Subcutaneous adipose tissue (tissue), 4 donors: ENCODE results near the gene SMAGP. TPM values are rescaled to one million over a fixed set of nuclear protein-coding genes. Genes with fewer than 3 reads are reported as not detected.

Source experiments
- CTCF ChIP-seq: fragments of 450-650 bp; IDR thresholded peaks from one replicate; pipeline ENCODE4 v1.5.1; 2016; ENCODE audit warnings: low read depth, mild to moderate bottlenecking, control low read depth, antibody characterized with exemption, moderate library complexity
- total RNA-seq, 4 donors: library from RNA; depleted of rRNA; stranded (reverse); fragments of >200 nt; gene quantifications; one replicate each; pipeline ENCODE4 v1.1.0, GENCODE V29; 2016

Gene SMAGP
- total RNA-seq, 4 donors from 2014 or later: 2.9 to 11.9 (median 3.5) TPM

DNA sequence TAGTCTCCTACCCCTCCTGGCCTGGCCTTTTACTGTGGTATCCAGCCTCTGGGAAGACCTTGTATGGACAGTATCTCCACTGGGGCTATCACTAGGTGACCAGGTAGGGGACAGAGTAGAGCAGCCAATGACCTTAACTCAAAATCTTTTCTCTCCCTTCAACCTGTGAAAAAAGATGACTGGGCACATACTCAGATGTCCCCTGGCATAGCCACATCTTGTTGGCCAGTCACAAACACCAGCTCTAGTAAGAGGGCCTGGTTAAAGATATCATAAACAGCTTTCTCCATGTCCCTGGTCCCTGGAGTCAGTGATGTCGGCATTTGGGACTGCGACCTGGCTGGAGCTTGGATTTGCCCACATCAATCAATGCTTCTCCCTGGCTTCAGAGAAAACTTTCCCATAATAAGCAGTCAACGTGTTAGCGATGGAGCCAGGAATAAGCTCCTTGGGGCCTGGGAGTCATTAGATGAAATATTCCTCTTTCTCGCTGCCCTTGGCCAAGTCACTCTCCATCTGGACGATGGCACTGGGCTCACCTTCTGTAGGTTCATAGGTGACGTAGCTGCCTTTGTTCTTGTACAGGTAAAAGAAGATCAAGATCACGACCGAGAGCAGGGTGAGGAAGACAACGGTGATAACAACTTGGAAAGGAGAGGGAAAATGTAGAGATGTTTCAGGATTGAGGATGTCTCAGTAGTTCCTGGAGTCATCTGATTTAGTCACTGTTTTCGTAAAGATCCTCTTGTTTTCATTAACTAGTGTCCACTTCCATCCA is 24.6 kb downstream of the SMAGP start:
- no peak for TF ChIP-seq CTCF

GRCh38 chr12:51244269-51244668 is 25.9 kb downstream of the SMAGP start:
- TF ChIP-seq CTCF: no peak

DNA sequence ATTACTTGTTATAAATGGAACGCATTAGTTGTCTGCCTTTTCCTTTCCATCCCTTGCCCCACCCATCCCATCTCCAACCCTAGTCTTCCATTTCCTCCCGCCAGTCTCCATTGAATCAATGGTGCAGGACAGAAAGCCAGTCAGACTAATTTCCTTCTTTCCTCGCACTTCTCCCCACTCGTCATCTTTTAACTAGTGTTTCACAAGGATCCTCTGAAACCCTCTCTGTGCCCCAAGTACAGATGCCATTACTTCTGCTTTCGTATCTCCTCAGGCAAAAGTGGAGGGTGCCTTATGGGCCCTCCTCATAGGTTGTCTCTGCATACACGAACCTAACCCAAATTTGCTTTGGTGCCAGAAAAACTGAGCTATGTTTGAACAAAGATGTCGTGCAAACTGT is 27.3 kb downstream of the SMAGP start:
- no peak for TF ChIP-seq CTCF

DNA sequence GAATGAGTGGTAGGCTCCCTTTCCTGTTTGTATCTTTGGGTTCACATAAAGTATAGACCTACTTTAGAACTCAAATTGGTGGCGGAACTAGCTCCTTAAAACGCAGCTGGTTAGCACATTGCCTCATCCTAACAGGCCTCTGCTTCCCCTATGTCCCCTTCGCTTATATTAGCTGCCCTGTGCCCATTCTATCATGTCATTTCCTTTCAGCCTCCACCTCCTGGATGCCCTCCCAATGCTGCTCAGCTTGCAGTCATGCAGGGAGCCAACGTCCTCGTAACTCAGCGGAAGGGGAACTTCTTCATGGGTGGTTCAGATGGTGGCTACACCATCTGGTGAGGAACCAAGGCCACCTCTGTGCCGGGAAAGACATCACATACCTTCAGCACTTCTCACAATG is 28.1 kb downstream of the SMAGP start:
- no peak for TF ChIP-seq CTCF

GRCh38 chr12:51240971-51241370 is 29.2 kb downstream of the SMAGP start:
- TF ChIP-seq CTCF: no peak

- TF ChIP-seq CTCF: no peak
Measured at GRCh38 chr12:51238510-51239334, 31.5 kb downstream of the SMAGP start, which contains the start of gene DAZAP2. Gene DAZAP2, plus strand, starts transcription at chr12:51238826. Its CDS starts 82 bp downstream, at chr12:51238908.

DNA sequence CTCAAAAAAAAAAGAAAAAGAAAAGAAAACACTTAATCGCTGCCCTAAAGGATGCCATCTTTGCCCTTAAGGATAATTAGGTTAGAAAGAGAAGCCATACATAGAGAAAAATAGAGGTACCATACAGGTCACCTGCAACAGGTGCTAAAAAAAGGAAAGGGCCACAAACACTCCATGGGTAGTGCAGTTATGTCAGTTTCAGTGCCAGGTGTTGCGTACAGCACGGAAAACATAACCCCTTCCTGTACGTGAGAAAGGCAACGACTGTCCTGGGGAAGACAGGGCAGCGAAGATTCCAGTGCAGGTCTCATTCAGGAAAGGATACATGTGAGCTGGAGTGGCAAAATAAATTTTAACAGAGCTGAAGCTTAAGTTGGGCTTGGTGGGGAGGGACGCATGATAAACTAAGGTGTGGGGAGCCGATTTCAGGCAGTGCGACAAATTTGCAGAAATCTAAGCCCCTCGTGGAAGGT is 32.1 kb downstream of the SMAGP start:
- no peak for TF ChIP-seq CTCF
